H1 (cell line): ENCODE results near the gene B4GAT1.

Experiments
- BRCA1 ChIP-seq: IDR thresholded peaks from 2 replicates; pipeline ENCODE4 v1.6.1; 2012; ENCODE audit warnings: low read depth, low read length, improper control_type of control experiment
- CEBPB ChIP-seq: IDR thresholded peaks from 2 replicates; pipeline ENCODE4 v1.6.1; 2012; ENCODE audit warnings: low read depth, low read length
- EZH2 ChIP-seq: fragments of 200-600 bp; sonication (generic); IDR thresholded peaks from 2 replicates; pipeline ENCODE4 v1.7.1; 2012; ENCODE audit warnings: low read depth, mild to moderate bottlenecking, moderate library complexity, low read length, inconsistent platforms; ENCODE audit not compliant: severe bottlenecking
- NANOG ChIP-seq: IDR thresholded peaks from 2 replicates; pipeline ENCODE4 v1.6.1; 2011; ENCODE audit warnings: low read length, low read depth, mild to moderate bottlenecking, inconsistent platforms; ENCODE audit not compliant: insufficient read depth, poor library complexity, severe bottlenecking
- POLR2A ChIP-seq, 2 experiments: IDR thresholded peaks; 1 replicate in 1 of 2; 2 replicates in 1 of 2; pipeline ENCODE4 v1.6.1; 2011; ENCODE audit warnings: low read depth in 2 of 2, low read length in 2 of 2, mild to moderate bottlenecking in 2 of 2; ENCODE audit errors: control extremely low read depth in 1 of 2
- POLR2AphosphoS5 ChIP-seq: IDR thresholded peaks from 2 replicates; pipeline ENCODE4 v1.6.1; 2011; ENCODE audit warnings: low read depth, low read length
- RBBP5 ChIP-seq: IDR thresholded peaks from 2 replicates; pipeline ENCODE4 v1.7.1; 2012; ENCODE audit warnings: low read depth, mild to moderate bottlenecking, inconsistent platforms, low read length, moderate library complexity, borderline replicate concordance
- SP2 ChIP-seq: IDR thresholded peaks from 2 replicates; pipeline ENCODE4 v1.6.1; 2012; ENCODE audit warnings: mild to moderate bottlenecking, low read length, inconsistent platforms
- TAF1 ChIP-seq: IDR thresholded peaks from 2 replicates; pipeline ENCODE4 v1.6.1; 2011; ENCODE audit warnings: mild to moderate bottlenecking, low read depth, low read length
- TEAD4 ChIP-seq: IDR thresholded peaks from 2 replicates; pipeline ENCODE4 v1.6.1; 2012; ENCODE audit warnings: low read depth, low read length, inconsistent platforms, mixed read lengths
- TF ChIP-seq, protein P1 (sequence below): IDR thresholded peaks from 2 replicates; pipeline ENCODE4 v1.6.1; 2011; ENCODE audit warnings: low read length, improper control_type of control experiment
- TF ChIP-seq, protein P2 (sequence below), 3 experiments: IDR thresholded peaks; 1 replicate in 2 of 3; 2 replicates in 1 of 3; pipeline versions ENCODE4 v1.5.1 to v1.6.1; 2011; ENCODE audit warnings: low read length in 3 of 3, mild to moderate bottlenecking in 3 of 3, inconsistent platforms in 2 of 3, low read depth in 1 of 3, moderate library complexity in 1 of 3; ENCODE audit not compliant: insufficient read depth in 1 of 3; ENCODE audit errors: control extremely low read depth in 1 of 3

DNA sequence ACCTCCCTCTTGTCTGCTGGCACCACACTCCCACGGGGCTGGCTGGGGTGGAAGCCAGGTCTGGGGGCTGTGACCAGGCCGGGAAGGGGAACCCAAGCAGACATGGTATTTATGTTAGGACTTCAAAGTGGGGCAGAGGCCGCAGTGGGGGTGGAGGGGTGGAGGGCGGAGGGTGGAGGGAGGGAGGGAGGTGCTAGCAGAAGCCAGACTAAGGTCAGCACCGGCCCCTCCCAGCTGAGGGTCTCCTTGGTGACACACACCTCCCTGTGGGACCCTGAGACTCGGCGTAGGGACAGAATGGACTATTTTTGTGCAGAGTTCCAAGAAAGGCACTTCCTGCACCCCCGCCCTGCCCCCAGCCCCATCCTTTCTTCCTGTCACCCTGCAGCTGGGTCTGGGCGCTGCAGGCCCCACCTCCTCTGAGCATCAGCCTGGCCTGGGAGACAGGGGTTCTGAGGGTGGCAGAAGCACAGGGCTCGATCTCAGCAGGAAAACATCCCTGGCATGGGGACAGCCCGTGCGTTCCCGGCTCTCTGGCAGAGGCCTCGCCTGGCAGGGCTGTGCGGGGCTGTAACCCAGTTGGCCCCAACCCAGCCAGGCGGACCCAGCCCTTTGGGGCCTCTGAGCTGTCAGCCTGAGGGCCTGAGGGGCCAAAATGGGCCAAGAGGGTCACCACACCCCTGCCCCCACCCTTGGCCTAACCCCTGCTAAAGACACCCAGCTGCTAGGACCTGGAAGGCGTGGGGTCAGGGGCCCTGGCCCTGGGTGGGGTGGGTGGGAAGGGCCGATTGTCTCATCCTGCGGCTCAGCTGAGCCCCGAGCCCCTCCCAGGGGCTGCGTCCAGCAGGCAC, 20.9 kb downstream of the B4GAT1 start:
- TF ChIP-seq CEBPB (no peak), TEAD4 (no peak), RBBP5 (no peak), EZH2 (no peak), SP2 (no peak), TAF1 (no peak), POLR2A (IDR thresholded peaks at IDR 0.05; ENCODE audit: control extremely low read depth in 1 of 2, low read depth in 2 of 2, low read length in 2 of 2) (no peak), NANOG (no peak), POLR2AphosphoS5 (no peak), BRCA1 (no peak)
- TF ChIP-seq, protein P1, sequence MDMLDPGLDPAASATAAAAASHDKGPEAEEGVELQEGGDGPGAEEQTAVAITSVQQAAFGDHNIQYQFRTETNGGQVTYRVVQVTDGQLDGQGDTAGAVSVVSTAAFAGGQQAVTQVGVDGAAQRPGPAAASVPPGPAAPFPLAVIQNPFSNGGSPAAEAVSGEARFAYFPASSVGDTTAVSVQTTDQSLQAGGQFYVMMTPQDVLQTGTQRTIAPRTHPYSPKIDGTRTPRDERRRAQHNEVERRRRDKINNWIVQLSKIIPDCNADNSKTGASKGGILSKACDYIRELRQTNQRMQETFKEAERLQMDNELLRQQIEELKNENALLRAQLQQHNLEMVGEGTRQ, result no peak
- TF ChIP-seq, protein P2, sequence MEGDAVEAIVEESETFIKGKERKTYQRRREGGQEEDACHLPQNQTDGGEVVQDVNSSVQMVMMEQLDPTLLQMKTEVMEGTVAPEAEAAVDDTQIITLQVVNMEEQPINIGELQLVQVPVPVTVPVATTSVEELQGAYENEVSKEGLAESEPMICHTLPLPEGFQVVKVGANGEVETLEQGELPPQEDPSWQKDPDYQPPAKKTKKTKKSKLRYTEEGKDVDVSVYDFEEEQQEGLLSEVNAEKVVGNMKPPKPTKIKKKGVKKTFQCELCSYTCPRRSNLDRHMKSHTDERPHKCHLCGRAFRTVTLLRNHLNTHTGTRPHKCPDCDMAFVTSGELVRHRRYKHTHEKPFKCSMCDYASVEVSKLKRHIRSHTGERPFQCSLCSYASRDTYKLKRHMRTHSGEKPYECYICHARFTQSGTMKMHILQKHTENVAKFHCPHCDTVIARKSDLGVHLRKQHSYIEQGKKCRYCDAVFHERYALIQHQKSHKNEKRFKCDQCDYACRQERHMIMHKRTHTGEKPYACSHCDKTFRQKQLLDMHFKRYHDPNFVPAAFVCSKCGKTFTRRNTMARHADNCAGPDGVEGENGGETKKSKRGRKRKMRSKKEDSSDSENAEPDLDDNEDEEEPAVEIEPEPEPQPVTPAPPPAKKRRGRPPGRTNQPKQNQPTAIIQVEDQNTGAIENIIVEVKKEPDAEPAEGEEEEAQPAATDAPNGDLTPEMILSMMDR (IDR thresholded peaks at IDR 0.05; ENCODE audit: control extremely low read depth in 1 of 3, insufficient read depth in 1 of 3, low read depth in 1 of 3, low read length in 3 of 3), result no peak
